HEK293 (cell line): ENCODE measurements around the gene KCNIP4.

Experiments
- CTCF ChIA-PET: fragments of 350-600 bp; formaldehyde crosslinking; extraction: SDS; loops from one replicate; lab custom pipeline; 2021; ENCODE audit warnings: antibody characterized with exemption; lab: Yijun Ruan, JAX
- POLR2A ChIA-PET: fragments of 300-600 bp; formaldehyde crosslinking; extraction: SDS; loops from one replicate; lab custom pipeline; 2020; ENCODE audit warnings: antibody characterized with exemption, inconsistent platforms; lab: Yijun Ruan, JAX
- H3K27ac ChIP-seq: fragments of 200-500 bp; sonication (Bioruptor generic); 2 replicates; pipeline ENCODE4 v1.5.1; 2014; ENCODE audit warnings: low read depth, low read length, control low read depth, inconsistent platforms; ENCODE audit errors: extremely low read depth
- H3K36me3 ChIP-seq, 2 experiments: fragments of 200-500 bp in 1 of 2; sonication (Bioruptor generic) in 1 of 2; 1 replicate in 1 of 2; 2 replicates in 1 of 2; pipeline ENCODE4 v1.5.1; 2014 to 2017; ENCODE audit warnings: inconsistent platforms in 2 of 2, low read length in 2 of 2; ENCODE audit not compliant: control insufficient read depth in 2 of 2, insufficient read depth in 1 of 2
- H3K4me1 ChIP-seq: fragments of 200-500 bp; sonication (Bioruptor generic); 2 replicates; pipeline ENCODE4 v1.5.1; 2014; ENCODE audit warnings: mild to moderate bottlenecking, low read length, inconsistent platforms; ENCODE audit not compliant: control insufficient read depth, insufficient read depth
- H3K4me3 ChIP-seq: 2 replicates; pipeline ENCODE4 v1.5.1; 2011; ENCODE audit warnings: low read depth, mild to moderate bottlenecking, control low read depth, low read length, moderate library complexity
- H3K9me3 ChIP-seq: fragments of 200-500 bp; sonication (Bioruptor generic); 2 replicates; pipeline ENCODE4 v1.5.1; 2014; ENCODE audit warnings: low read depth, low read length, inconsistent platforms; ENCODE audit not compliant: control insufficient read depth, insufficient read depth
- CTCF ChIP-seq: fragments of 450-650 bp; formaldehyde crosslinking; IDR thresholded peaks from 2 replicates; pipeline ENCODE4 v1.5.1; 2016; ENCODE audit warnings: missing biosample characterization, missing genetic modification characterization
- HIC1 ChIP-seq: fragments of 450-650 bp; formaldehyde crosslinking; IDR thresholded peaks from 2 replicates; pipeline ENCODE4 v1.5.1; 2016; ENCODE audit warnings: missing biosample characterization, missing genetic modification characterization
- KLF8 ChIP-seq: fragments of 450-650 bp; formaldehyde crosslinking; IDR thresholded peaks from 2 replicates; pipeline ENCODE4 v1.5.1; 2016; ENCODE audit warnings: missing biosample characterization, missing genetic modification characterization
- PBX3 ChIP-seq: sonication (generic); formaldehyde crosslinking; IDR thresholded peaks from 2 replicates; pipeline ENCODE4 v1.8.1; 2022; ENCODE audit warnings: mild to moderate bottlenecking, moderate library complexity, missing genetic modification reagents
- REPIN1 ChIP-seq: fragments of 450-650 bp; formaldehyde crosslinking; IDR thresholded peaks from 2 replicates; pipeline ENCODE4 v1.5.1; 2017; ENCODE audit warnings: missing biosample characterization, missing genetic modification characterization, low read depth
- ZEB2 ChIP-seq: fragments of 450-650 bp; formaldehyde crosslinking; IDR thresholded peaks from 2 replicates; pipeline ENCODE4 v1.5.1; 2016; ENCODE audit warnings: missing biosample characterization, missing genetic modification characterization
- ZNF132 ChIP-seq: fragments of 450-650 bp; formaldehyde crosslinking; IDR thresholded peaks from 2 replicates; pipeline ENCODE4 v1.5.1; 2017; ENCODE audit warnings: missing biosample characterization, missing genetic modification characterization, borderline replicate concordance
- ZNF19 ChIP-seq: fragments of 450-650 bp; formaldehyde crosslinking; IDR thresholded peaks from 2 replicates; pipeline ENCODE4; 2016; ENCODE audit warnings: missing biosample characterization, missing genetic modification characterization, low read depth
- ZNF221 ChIP-seq: fragments of 450-650 bp; formaldehyde crosslinking; IDR thresholded peaks from 2 replicates; pipeline ENCODE4 v1.5.1; 2017; ENCODE audit warnings: missing biosample characterization, missing genetic modification characterization, borderline replicate concordance
- ZNF239 ChIP-seq: fragments of 450-650 bp; formaldehyde crosslinking; IDR thresholded peaks from 2 replicates; pipeline ENCODE4 v1.5.1; 2016; ENCODE audit warnings: missing biosample characterization, missing genetic modification characterization
- ZNF266 ChIP-seq: fragments of 450-650 bp; formaldehyde crosslinking; IDR thresholded peaks from 2 replicates; pipeline ENCODE4 v1.5.1; 2016; ENCODE audit warnings: missing biosample characterization, missing genetic modification characterization, low read depth
- ZNF394 ChIP-seq: fragments of 450-650 bp; formaldehyde crosslinking; IDR thresholded peaks from 2 replicates; pipeline ENCODE4 v1.5.1; 2016; ENCODE audit warnings: missing biosample characterization, missing genetic modification characterization, mild to moderate bottlenecking, moderate library complexity, borderline replicate concordance
- ZNF521 ChIP-seq: fragments of 450-650 bp; formaldehyde crosslinking; IDR thresholded peaks from 2 replicates; pipeline ENCODE4 v1.5.1; 2017; ENCODE audit warnings: missing biosample characterization, mild to moderate bottlenecking, missing genetic modification characterization
- ZNF530 ChIP-seq: fragments of 450-650 bp; formaldehyde crosslinking; IDR thresholded peaks from 2 replicates; pipeline ENCODE4 v1.5.1; 2016; ENCODE audit warnings: low read depth, missing biosample characterization, missing genetic modification characterization
- ZNF621 ChIP-seq: fragments of 450-650 bp; formaldehyde crosslinking; IDR thresholded peaks from 2 replicates; pipeline ENCODE4 v1.5.1; 2017; ENCODE audit warnings: missing biosample characterization, missing genetic modification characterization
- ZNF660 ChIP-seq: fragments of 450-650 bp; IDR thresholded peaks from 2 replicates; pipeline ENCODE4 v1.5.1; 2018; ENCODE audit warnings: missing biosample characterization, mild to moderate bottlenecking, missing genetic modification characterization
- ZNF677 ChIP-seq: fragments of 450-650 bp; IDR thresholded peaks from 2 replicates; pipeline ENCODE4 v1.5.0; 2018; ENCODE audit warnings: missing biosample characterization, mild to moderate bottlenecking, missing genetic modification characterization, moderate library complexity
- ZNF707 ChIP-seq: fragments of 450-650 bp; formaldehyde crosslinking; IDR thresholded peaks from 2 replicates; pipeline ENCODE4 v1.5.1; 2016; ENCODE audit warnings: missing biosample characterization, missing genetic modification characterization
- ZNF791 ChIP-seq: fragments of 450-650 bp; formaldehyde crosslinking; IDR thresholded peaks from 2 replicates; pipeline ENCODE4 v1.5.1; 2016; ENCODE audit warnings: missing biosample characterization, missing genetic modification characterization
- ZNF792 ChIP-seq: fragments of 450-650 bp; formaldehyde crosslinking; IDR thresholded peaks from 2 replicates; pipeline ENCODE4 v1.5.1; 2016; ENCODE audit warnings: missing biosample characterization, missing genetic modification characterization

KCNIP4 gene

GRCh38 chr4:21191317-21191716 is 757.3 kb downstream of the KCNIP4 start (continued):
- no peak for TF ChIP-seq ZNF677 (tag by site-specific recombination)
- no peak for TF ChIP-seq ZNF621
- no peak for TF ChIP-seq PBX3
- no peak for TF ChIP-seq ZNF660 (tag by site-specific recombination)
- no peak for TF ChIP-seq KLF8 (tag by site-specific recombination)
- no peak for TF ChIP-seq ZNF239 (tag by site-specific recombination)
- TF ChIP-seq, all 188 proteins: peak for 0

- CTCF ChIA-PET: interaction anchor here (0.6 to 2.6 kb wide), 4 partner anchors 28 to 285 kb away, joined by 3 to 20 read pairs (median 4); no protein-coding TSS in a partner anchor
- POLR2A ChIA-PET: no interaction called here
These were observed 763.8 kb downstream of the KCNIP4 start for GRCh38 chr4:21184788-21185187.

GRCh38 chr4:21181716-21182115 is 766.9 kb downstream of the KCNIP4 start:
- Histone ChIP-seq H3K36me3 (no peaks in the 10 kb centered on the region), H3K27ac (no peak overlapping the region), H3K4me3 (no peak overlapping the region), H3K4me1 (no peaks in the 10 kb centered on the region), H3K9me3 (no peaks in the 10 kb centered on the region)
- ChIA-PET POLR2A (no interaction called here), CTCF (no interaction called here)
- TF ChIP-seq ZNF132 (tag by site-specific recombination): no peak

More at GRCh38 chr4:21184788-21185187, 763.8 kb downstream of the KCNIP4 start:
- no peak overlapping the region for H3K4me3 ChIP-seq
- no peaks in the 10 kb centered on the region for H3K4me1 ChIP-seq
- no peaks in the 10 kb centered on the region for H3K36me3 ChIP-seq
- H3K9me3 ChIP-seq: no peaks in the 10 kb centered on the region
- no peak overlapping the region for H3K27ac ChIP-seq
- no peak for TF ChIP-seq REPIN1 (tag by site-specific recombination)
- TF ChIP-seq ZEB2 (tag by site-specific recombination): no peak
- no peak for TF ChIP-seq ZNF707 (tag by site-specific recombination)
- no peak for TF ChIP-seq ZNF221
- TF ChIP-seq HIC1 (tag by site-specific recombination): no peak
- TF ChIP-seq ZNF239 (tag by site-specific recombination): no peak
- TF ChIP-seq ZNF530: no peak
- TF ChIP-seq ZNF19 (tag by site-specific recombination): no peak
- no peak for TF ChIP-seq ZNF521 (tag by site-specific recombination)
- TF ChIP-seq ZNF791 (tag by site-specific recombination): no peak
- no peak for TF ChIP-seq ZNF266 (tag by site-specific recombination)
- TF ChIP-seq CTCF (tag by site-specific recombination): no peak
- no peak for TF ChIP-seq ZNF394
- no peak for TF ChIP-seq ZNF792 (tag by site-specific recombination)
